HG02852 (cell line): ENCODE results near the gene TSHZ2.
"Not testable (repeated sequence)": the region's sequence is repeated elsewhere in the genome, so short reads cannot be mapped to it uniquely, and the experiment has no call there.

Experiments
- ATAC-seq: cut with Tn5 transposase; IDR thresholded peaks from one replicate; pipeline ENCODE4 v1.9.1; 2021; ENCODE audit warnings: mild to moderate bottlenecking, moderate library complexity; ENCODE audit not compliant: unreplicated experiment

TSHZ2 gene

GRCh38 chr20:53365076-53365475 is 392.9 kb downstream of the TSHZ2 start:
- ATAC-seq = no peak

DNA sequence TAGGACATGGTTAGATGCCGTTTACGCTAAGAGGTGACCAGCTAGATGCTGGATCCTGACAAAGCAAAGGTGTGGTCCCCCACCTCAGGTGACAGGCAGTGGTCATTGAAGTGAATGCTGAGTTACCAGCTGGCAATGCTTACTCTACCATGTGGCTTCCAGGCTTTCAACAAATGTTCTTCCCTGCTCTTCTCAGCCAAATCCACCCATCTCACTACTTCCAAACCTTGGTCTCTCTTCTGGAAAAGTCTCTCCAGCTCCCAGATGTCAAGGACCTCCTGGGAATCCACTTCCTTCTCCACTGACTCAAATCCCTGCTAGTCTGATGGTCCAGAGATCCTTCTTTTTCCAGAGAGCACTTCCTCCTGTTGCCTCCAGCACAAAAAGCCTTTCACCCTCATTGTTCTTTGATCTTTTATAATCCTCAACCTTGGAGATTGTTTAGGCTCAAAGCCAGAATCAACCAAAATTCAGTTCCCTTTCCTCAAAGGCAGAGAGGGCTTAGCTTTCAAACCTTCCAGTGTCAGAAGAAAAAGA is 393.4 kb downstream of the TSHZ2 start:
- ATAC-seq = no peak

GRCh38 chr20:53366928-53367327 is 394.8 kb downstream of the TSHZ2 start:
- ATAC-seq = not testable (repeated sequence)

- no peak for ATAC-seq
These were observed 397.7 kb downstream of the TSHZ2 start for GRCh38 chr20:53369871-53370270.

GRCh38 chr20:53370345-53370961 is 398.3 kb downstream of the TSHZ2 start:
- ATAC-seq = no peak

DNA sequence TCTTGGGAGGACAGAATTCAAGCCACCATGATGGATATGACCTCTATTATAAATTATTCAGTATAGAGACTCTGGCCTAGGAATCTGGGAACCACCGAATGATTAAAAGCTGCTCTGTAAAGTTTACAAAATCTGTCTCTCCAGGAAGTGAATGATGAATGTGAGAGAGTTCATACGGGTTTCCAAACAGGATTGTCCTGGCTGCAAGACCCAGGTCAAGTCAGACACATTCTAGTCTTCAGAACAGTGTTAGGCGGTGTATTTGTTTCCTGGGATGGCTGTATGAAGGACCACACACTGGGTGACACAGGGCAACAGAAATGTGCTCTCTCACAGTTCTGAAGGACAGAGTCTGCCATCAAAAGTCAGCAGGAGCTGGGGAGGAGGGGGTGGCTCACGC is 399.1 kb downstream of the TSHZ2 start:
- ATAC-seq = no peak

GRCh38 chr20:53376021-53376420 is 403.9 kb downstream of the TSHZ2 start:
- ATAC-seq = no peak

- no peak for ATAC-seq
These were observed 407.1 kb downstream of the TSHZ2 start for GRCh38 chr20:53379014-53379832.

DNA sequence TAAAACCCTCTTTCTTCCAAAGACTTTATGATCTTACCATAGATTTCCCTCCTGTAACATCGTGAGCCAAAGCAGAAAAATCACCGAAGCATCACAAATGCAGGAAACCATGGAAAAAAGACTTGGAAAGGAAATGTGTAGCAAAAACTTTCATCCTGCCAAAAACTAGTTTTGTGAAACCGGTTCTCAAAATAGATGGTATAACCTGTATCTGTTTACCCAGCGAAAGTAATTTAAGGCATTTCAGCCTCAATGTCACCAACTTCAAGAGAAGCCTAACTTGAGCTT is 407.6 kb downstream of the TSHZ2 start:
- ATAC-seq = no peak

DNA sequence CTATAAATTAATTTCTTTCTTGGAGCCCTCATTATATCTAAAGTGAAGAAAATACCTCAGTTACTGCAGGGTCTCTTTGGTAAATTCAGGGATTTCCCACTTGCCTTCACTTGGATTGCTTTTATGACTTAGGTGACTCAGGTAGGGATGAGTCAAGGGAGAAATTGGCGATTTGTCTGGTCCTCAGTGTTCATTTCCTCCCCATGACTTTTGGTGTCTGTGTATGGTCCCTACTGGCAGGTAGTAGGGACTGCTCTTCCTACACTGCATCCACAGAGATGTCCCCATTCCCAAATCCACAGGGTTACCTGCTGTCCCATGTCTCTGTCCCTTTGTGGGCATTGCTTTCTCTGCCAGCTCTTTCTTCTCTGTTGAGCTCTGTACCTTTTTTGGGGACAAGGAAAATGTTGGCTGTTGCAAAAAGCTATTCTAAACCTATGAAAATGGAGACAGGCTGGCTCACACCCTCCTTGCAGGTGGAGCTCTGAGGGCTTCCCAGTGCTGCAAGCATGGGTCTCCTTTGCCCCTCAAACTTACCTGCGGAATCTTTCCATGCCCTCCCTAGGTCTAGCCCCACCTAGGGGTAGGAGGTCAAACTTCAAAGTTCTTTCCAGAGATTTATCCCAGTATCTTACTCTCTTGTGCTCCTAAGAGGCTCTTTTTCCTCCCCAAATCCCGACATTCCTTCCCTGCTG is 409.6 kb downstream of the TSHZ2 start:
- ATAC-seq = no peak

GRCh38 chr20:53382263-53382844 is 410.2 kb downstream of the TSHZ2 start:
- no peak for ATAC-seq

DNA sequence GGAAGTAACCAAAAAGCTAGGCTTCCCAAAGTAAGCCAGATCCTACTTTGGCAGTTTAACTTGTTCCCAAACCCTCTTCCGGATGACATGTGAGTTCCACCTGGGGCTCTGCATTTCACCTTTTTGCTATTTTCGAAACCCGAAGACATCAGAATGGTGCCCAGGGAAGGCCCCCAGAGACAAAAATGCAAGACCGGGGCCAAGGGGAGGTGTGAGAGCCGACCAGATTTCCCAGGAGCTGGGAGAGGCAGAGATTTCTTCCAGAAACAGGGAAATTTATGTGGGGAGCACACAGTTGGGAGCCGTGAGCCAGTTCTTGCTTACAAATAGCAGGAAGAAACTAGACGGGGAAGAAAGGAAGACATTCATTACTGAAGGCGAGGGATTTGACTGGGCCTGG is 411.8 kb downstream of the TSHZ2 start:
- no peak for ATAC-seq

- ATAC-seq = no peak
These were observed 412.2 kb downstream of the TSHZ2 start for GRCh38 chr20:53384392-53384791.

DNA sequence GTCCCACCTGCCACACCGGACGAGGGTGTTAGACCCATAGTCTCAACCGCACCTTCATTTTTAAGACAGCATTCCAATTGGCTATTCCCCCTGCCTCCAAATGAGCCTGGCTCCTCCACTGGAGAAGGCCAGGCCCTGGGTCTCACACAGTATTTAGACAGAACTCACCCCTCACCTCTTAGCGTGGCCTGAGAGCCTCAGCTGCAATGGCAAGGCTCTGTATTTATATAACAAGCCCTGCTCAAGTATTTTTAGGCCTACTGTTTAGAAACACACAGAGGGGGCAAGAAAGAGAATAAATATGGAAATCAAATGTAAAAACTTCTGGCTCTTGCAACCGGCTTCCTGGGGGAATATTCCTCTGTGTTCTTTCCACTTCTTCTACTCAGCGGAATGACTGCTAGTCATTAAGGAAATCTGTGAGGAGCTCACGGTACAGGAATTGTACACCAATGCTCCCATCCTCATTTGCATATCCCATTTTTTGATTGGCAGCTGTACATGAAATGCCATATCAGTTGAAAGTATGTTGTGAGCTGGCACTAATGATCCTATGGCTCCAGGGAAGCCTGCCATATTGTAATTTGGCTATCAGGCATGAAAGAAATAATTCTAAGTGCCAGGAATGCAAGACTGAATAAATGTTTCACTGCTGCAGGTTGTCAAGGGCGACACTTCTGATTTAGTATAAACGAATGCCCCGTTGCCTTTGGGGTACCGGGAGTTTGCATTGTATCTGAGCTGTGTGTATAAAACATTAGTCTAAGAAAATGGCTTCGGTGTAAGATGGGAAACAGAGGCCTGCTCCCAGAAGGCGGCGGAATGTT is 414.0 kb downstream of the TSHZ2 start:
- ATAC-seq = no peak

DNA sequence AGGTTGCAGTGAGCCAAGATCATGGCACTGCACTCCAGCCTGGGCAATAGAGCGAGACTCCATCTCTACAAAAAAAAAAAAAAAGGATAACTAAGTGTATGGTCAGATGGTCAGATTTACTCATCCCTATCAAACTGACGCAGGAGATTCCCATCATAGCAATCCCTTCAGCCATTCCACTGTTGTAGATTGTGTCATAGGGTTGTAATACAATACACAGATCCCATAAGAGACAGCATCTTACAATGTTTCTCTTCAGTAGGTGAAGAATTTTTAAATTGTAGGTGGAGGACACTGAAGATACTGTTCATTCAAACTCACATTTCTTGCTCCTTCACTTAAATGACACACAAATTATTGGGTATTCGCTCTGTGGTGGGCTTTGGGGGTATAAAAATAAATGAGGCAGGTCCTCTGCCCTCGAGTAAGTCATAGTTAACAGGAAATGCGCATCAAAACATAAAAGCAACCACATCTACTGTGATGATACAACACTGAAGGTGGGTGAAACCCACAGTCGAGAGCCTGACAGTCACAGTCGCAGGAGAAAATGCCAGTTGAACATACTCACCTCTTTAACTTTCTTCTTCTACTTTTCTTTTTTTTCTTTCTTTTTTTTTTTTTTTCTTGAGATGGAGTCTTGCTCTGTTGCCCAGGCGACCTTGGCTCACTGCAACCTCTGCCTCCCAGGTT is 416.0 kb downstream of the TSHZ2 start:
- no peak for ATAC-seq

- no peak for ATAC-seq
These were observed 417.6 kb downstream of the TSHZ2 start for GRCh38 chr20:53389516-53390300.

DNA sequence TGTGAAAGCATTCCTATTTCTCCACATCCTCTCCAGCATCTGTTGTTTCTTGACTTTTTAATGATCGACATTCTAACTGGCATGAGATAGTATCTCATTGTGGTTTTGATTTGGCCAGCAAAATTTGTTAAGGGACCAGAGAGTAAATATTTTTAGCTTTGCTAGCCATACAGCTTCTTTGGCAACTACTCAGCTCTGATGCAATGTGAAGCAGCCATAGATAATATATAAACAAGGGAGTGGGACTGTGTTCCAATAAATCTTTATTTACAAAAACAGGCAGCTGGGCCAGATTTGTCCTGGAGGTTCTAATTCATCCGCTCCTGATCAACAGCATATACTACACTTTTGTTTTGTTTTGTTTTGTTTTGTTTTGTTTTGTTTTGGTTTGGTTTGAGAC is 418.6 kb downstream of the TSHZ2 start:
- no peak for ATAC-seq

GRCh38 chr20:53394433-53394832 is 422.3 kb downstream of the TSHZ2 start:
- no peak for ATAC-seq

DNA sequence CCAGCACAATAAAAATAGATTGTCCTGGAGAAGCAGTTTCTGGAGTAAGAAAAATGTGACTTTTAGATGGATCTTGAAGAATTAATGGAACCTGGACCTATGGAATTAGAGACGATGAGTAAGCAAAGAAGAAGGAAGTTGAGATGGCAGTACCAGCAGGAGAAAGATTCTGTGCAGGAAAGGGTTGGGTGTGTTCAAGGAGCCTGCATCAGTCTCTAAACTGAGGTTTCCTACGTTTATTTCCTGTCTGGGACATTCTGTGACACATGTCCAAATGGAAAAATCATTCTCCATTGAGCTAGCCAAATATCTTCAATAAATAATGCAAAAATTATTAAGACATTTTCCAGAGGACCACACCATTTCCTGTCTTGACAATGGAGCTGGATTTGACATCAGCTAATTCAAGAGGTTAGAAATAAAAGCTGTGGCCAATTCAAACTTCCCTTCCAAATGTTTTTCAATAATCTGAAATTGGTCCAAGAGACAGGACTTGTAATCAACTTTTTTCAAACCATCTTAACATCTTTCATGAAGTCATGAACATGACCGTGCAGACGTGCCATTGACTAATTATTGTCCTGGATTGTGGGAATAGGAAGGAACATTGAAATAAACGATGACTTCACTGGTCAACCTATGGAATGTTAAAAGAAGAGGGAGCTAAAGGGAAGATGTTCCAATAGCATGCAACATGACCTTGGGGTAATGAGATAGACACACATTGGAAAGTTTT is 423.2 kb downstream of the TSHZ2 start:
- no peak for ATAC-seq
